Measurements from ENCODE around the gene MFSD6L.

Gene MFSD6L, protein sequence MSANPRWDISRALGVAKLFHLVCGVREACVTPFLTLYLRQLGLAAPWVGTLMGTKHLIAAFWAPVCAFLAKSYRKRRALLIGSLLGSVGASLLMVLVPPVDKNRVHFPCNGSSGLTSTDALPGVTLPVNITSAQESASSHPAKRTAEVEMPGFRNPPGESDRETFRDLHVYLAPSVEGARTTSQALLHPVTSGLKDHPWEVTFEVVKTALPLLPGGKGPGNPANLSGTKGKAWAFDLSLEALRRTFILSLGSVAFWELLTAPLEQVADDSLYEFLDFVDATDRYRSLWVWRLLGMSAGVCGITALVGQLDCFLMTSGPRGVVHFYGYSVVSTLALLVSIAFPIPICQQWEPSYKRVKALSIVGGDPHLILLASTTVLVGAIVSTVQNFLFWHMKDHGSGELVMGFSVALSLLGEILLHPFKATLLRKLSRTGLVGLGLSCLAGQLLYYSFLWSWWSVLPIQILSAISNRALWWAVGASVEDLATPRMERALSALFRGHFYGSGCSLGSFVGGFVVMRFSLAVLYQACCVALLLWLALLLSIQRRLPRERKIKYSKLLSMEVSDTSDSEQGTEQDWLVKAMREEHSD

DNA sequence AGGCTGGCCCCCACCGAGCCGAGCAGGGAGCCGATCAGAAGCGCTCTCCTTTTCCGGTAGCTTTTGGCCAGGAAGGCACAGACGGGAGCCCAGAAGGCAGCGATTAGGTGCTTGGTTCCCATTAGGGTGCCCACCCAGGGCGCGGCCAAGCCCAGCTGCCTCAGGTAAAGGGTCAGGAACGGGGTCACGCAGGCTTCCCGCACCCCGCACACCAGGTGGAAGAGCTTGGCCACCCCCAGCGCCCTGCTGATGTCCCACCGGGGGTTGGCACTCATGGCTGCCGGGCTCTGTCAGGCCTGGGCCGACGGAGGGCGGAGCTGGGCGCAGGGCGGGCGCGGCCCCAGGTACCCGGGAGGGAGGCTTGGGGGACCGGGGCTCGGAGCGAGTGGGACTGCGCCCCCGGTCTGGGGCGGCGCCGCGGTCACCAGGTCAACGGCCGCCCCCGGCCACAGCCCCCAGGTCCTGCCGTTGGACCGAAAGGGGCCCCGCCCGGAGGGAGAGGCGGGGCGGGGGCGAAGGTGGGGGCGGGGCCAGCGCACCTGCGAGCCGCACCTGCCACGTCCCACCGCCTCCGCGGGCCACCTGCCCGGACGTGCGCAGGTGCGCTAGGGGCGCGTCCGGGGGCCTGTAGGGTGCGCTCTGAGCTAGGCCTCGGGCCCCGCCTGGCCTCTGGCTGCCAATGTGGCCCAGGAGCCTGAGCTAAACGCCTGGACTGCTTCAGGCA lies at the start of gene MFSD6L:
TSS of gene MFSD6L (minus strand) at position 520 of the 724 bp plus-strand sequence. CDS start at position 275, 245 bp downstream.
- Histone ChIP-seq H3K4me3 (ENCODE audit: low read length) (peak within 1 kb of the TSS; percentile 42), H3K9ac (ENCODE audit: low read length) (peak within 1 kb of the TSS; percentile 89), H3K27me3 (ENCODE audit: control insufficient read depth, insufficient read depth, low read length) (no peaks in the 10 kb centered on the region), H3K4me1 (ENCODE audit: control insufficient read depth, insufficient read depth, low read length) (peaks cover 17% of the 10 kb centered on the region), H3K9me3 (ENCODE audit: control insufficient read depth, low read length) (no peaks in the 10 kb centered on the region), H3K36me3 (ENCODE audit: control insufficient read depth, insufficient read depth, low read length) (no peaks in the 10 kb centered on the region)

DNA sequence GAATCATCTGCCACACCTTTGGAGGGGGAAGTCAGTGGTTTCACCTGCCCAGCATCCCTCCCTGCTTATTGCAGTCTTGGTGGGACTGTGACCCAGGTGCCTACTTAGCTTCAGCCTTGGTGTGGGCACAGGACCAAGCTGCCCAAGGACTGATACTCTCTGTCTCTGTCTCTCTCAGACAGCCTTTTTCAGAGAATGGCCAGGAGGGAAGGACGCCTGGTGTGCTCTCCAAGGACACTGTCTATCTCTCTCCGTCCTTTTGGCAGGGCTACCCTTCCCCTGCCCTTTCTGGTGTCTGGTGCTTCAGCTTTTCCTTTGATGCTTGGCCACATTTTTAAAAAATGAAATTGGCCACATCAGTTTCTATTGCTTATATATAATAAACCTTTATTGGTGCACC lies 48.7 kb upstream of the MFSD6L start:
- Histone ChIP-seq H3K9ac (ENCODE audit: low read length) (no peak overlapping the region), H3K27me3 (ENCODE audit: control insufficient read depth, insufficient read depth, low read length) (no peaks in the 10 kb centered on the region), H3K4me3 (ENCODE audit: low read length) (no peak overlapping the region), H3K9me3 (ENCODE audit: control insufficient read depth, low read length) (no peaks in the 10 kb centered on the region), H3K36me3 (ENCODE audit: control insufficient read depth, insufficient read depth, low read length) (no peaks in the 10 kb centered on the region), H3K4me1 (ENCODE audit: control insufficient read depth, insufficient read depth, low read length) (peaks cover 8% of the 10 kb centered on the region)

DNA sequence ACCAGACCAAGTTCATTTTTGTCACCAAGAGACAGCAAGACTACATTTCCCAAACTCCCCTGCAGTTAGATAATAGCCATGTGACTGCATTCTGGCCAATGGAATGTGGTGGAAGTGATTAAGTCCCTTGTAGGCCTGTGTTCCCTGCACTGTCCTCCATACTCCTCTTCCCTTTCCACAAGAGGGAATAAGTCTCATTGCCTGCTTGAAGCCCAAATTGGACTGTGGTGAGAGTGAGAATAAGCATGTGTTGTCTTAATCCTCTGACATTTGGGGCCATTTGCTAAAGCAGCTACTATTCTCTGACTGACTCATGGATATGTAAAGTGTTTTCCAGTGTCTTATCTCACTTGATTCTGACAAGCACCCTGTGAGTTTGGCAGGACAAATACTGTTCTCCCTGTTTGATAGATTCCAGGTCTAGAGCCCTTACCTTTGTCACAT lies 47.6 kb upstream of the MFSD6L start:
- H3K4me1 ChIP-seq (ENCODE audit: control insufficient read depth, insufficient read depth, low read length) = peaks cover 8% of the 10 kb centered on the region

DNA sequence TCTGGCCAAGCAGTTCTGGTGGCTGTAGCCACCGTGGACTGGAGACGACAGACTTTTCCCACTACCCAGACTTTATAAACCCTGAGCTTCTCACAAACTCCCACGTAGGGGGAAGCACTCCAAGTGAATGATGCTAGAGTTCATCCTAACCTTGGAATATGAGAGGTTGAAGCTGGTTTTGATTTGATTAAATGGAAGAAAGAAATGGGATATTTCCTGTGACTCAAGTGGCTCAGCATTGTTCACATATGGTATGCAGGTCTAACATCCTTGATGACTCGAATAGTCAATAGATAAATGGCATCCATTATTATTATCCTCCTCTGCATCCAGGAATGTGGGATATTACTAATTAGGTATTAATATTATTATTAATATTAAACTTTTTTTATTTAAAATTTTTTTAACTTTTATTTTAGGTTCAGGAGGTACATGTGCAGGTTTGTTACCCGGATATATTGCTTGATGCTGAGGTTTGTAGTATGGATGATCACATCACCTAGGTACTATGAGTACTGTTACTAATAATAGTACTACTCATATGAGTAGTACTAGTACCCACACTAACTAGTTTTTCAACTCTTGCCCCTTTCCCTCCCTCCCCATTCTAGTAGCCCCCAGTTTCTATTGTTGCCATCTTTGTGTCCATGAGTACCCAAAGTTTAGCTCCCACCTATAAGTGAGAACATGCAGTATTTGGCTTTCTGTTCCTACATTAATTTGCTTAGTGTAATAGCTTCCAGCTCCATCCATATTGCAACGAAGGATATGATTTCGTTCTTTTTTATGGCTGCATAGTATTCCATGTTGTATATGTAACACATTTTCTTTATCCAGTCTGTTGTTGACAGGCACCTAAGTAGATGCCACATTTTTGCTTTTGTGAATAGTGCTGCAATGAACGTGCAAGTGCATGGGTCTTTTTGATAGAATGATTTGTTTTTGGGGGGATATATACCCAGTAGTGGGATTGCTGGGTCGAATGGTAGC lies 45.4 kb upstream of the MFSD6L start:
- no peak overlapping the region for H3K4me3 ChIP-seq (ENCODE audit: low read length)
- H3K27me3 ChIP-seq (ENCODE audit: control insufficient read depth, insufficient read depth, low read length) = no peaks in the 10 kb centered on the region
- peaks cover 8% of the 10 kb centered on the region for H3K4me1 ChIP-seq (ENCODE audit: control insufficient read depth, insufficient read depth, low read length)
- H3K9ac ChIP-seq (ENCODE audit: low read length) = no peak overlapping the region
- H3K9me3 ChIP-seq (ENCODE audit: control insufficient read depth, low read length) = no peaks in the 10 kb centered on the region
- H3K36me3 ChIP-seq (ENCODE audit: control insufficient read depth, insufficient read depth, low read length) = no peaks in the 10 kb centered on the region

More for the DNA sequence above, 47.6 kb upstream of the MFSD6L start:
- no peak overlapping the region for H3K4me3 ChIP-seq (ENCODE audit: low read length)
- no peaks in the 10 kb centered on the region for H3K36me3 ChIP-seq (ENCODE audit: control insufficient read depth, insufficient read depth, low read length)
- no peaks in the 10 kb centered on the region for H3K27me3 ChIP-seq (ENCODE audit: control insufficient read depth, insufficient read depth, low read length)
- no peaks in the 10 kb centered on the region for H3K9me3 ChIP-seq (ENCODE audit: control insufficient read depth, low read length)
- no peak overlapping the region for H3K9ac ChIP-seq (ENCODE audit: low read length)

DNA sequence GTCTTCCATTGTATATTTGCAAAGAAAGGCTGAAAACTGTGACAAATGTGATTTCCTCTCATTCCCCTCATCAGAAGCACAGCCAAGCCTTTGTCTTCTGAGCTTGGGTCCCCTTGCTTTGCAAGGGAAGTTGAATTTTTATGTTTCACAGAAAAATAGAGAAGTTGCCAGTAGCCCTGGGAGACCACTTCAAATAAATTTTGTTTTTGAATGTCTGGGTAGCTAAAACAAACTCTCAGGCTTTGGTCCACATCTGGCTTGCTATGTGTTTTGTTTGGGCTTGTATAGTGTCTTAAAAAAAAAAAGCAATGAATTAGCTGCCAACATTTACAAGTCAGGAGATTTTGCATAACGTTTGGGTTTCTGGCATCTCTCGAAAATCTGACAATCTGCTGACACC lies 44.2 kb upstream of the MFSD6L start:
- no peak overlapping the region for H3K4me3 ChIP-seq (ENCODE audit: low read length)
- no peak overlapping the region for H3K9ac ChIP-seq (ENCODE audit: low read length)
- H3K9me3 ChIP-seq (ENCODE audit: control insufficient read depth, low read length) = no peaks in the 10 kb centered on the region
- H3K4me1 ChIP-seq (ENCODE audit: control insufficient read depth, insufficient read depth, low read length) = peaks cover 8% of the 10 kb centered on the region
- no peaks in the 10 kb centered on the region for H3K36me3 ChIP-seq (ENCODE audit: control insufficient read depth, insufficient read depth, low read length)
- no peaks in the 10 kb centered on the region for H3K27me3 ChIP-seq (ENCODE audit: control insufficient read depth, insufficient read depth, low read length)

DNA sequence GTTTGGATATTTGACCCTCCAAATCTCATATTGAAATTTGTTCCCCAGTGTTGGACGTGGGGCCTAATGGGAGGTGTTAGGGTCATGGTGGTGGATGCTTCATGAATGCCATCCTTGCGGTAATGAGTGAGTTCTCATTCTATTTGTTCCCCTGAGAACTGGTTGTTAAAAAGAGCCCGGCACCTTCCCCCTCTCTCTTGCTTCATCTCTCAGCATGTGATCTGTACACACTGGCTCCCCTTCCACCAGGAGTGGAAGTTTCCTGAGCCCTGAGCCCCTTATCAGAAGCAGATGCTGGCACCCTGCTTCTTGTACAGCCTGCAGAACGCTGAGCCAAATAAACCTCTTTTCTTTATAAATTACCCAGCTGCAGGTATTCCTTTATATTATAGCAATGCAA lies 42.7 kb upstream of the MFSD6L start:
- Histone ChIP-seq H3K27me3 (ENCODE audit: control insufficient read depth, insufficient read depth, low read length) (peaks cover 4% of the 10 kb centered on the region), H3K4me3 (ENCODE audit: low read length) (no peak overlapping the region), H3K9me3 (ENCODE audit: control insufficient read depth, low read length) (no peaks in the 10 kb centered on the region), H3K36me3 (ENCODE audit: control insufficient read depth, insufficient read depth, low read length) (no peaks in the 10 kb centered on the region), H3K4me1 (ENCODE audit: control insufficient read depth, insufficient read depth, low read length) (peaks cover 2% of the 10 kb centered on the region), H3K9ac (ENCODE audit: low read length) (no peak overlapping the region)

DNA sequence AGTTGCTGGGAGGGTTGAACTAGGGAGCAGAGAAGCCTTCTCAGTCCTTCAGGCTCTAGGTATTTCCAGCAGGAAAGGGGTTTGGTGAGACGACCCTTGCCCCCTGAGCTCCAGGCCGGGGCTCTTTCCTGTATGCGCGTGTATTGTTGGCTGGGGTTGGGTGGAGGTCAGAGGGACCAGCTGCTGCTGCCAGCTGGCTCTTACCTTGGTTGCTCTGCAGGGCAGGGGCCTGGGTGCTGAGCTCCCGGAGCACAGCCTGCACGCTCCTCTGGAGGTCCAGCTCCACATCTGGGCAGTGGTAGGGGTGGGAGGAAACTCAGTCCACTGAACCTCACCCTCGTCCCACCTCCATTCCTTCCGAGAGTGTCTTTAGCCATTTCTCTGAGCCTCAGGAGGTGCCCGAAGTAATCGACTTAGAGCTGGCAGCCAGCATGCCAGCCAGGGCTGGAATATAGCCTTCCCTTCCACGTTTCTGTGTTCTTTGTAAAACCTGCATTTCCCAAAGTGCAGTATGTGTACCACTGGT lies 40.3 kb upstream of the MFSD6L start:
- no peaks in the 10 kb centered on the region for H3K4me1 ChIP-seq (ENCODE audit: control insufficient read depth, insufficient read depth, low read length)
- peaks cover 4% of the 10 kb centered on the region for H3K27me3 ChIP-seq (ENCODE audit: control insufficient read depth, insufficient read depth, low read length)
- H3K9ac ChIP-seq (ENCODE audit: low read length) = no peak overlapping the region
- no peak overlapping the region for H3K4me3 ChIP-seq (ENCODE audit: low read length)
- H3K36me3 ChIP-seq (ENCODE audit: control insufficient read depth, insufficient read depth, low read length) = no peaks in the 10 kb centered on the region
- H3K9me3 ChIP-seq (ENCODE audit: control insufficient read depth, low read length) = no peaks in the 10 kb centered on the region

DNA sequence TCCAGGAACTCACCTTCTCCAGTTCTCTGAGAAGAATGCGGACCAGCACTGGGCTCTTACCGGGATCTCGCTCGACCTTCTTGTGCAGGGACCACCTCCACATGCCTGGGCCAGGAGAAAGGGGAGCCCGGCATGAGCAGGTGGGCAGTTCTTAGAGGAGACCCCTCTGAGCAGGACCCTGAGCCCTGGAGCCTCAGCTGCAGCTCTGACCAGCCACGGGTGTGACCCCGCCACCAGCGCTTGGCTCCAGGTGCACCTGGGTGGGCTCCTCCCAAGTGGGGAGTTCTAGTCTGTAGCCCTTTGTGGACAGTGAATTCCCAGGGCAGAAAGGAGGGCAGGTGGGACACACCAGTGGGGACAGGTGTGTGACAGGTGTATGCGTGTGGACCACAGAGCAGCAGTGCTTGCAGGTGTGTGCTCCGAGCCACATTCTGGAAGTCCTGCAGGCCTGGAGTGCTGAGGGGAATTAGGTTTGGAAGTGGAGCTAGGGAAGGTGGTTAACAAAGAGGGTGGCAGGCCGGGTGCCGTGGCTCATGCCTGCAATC lies 39.5 kb upstream of the MFSD6L start:
- Histone ChIP-seq H3K27me3 (ENCODE audit: control insufficient read depth, insufficient read depth, low read length) (peaks cover 4% of the 10 kb centered on the region), H3K9ac (ENCODE audit: low read length) (no peak overlapping the region), H3K9me3 (ENCODE audit: control insufficient read depth, low read length) (no peaks in the 10 kb centered on the region), H3K4me3 (ENCODE audit: low read length) (no peak overlapping the region), H3K36me3 (ENCODE audit: control insufficient read depth, insufficient read depth, low read length) (no peaks in the 10 kb centered on the region), H3K4me1 (ENCODE audit: control insufficient read depth, insufficient read depth, low read length) (no peaks in the 10 kb centered on the region)

DNA sequence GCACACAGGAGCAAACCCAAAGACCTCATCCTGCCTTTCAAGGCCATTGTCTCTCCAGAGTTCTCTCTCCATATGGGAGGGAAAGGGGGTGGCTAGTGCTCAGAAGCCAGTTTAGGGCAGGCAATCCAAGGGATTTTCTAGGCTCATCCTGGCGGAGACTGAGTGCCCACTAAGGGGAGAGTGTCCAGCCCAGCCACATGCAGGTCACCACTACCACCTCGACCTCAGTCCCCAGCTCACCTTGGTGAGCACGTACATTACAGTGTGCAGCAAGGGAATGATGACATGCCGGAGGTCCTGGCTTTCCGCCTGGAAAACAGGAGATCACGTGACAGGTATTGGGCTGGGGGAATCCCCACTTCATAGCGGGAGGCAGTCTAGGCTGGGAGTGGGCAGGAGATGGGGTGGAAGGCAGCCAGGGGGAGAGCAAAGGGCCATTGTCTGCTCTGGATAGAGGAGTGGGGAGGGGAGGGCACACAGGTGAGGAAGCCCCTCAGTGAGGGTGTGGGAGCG lies 38.5 kb upstream of the MFSD6L start:
- no peaks in the 10 kb centered on the region for H3K36me3 ChIP-seq (ENCODE audit: control insufficient read depth, insufficient read depth, low read length)
- no peak overlapping the region for H3K9ac ChIP-seq (ENCODE audit: low read length)
- no peak overlapping the region for H3K4me3 ChIP-seq (ENCODE audit: low read length)
- peaks cover 4% of the 10 kb centered on the region for H3K27me3 ChIP-seq (ENCODE audit: control insufficient read depth, insufficient read depth, low read length)
- no peaks in the 10 kb centered on the region for H3K9me3 ChIP-seq (ENCODE audit: control insufficient read depth, low read length)
- H3K4me1 ChIP-seq (ENCODE audit: control insufficient read depth, insufficient read depth, low read length) = no peaks in the 10 kb centered on the region

DNA sequence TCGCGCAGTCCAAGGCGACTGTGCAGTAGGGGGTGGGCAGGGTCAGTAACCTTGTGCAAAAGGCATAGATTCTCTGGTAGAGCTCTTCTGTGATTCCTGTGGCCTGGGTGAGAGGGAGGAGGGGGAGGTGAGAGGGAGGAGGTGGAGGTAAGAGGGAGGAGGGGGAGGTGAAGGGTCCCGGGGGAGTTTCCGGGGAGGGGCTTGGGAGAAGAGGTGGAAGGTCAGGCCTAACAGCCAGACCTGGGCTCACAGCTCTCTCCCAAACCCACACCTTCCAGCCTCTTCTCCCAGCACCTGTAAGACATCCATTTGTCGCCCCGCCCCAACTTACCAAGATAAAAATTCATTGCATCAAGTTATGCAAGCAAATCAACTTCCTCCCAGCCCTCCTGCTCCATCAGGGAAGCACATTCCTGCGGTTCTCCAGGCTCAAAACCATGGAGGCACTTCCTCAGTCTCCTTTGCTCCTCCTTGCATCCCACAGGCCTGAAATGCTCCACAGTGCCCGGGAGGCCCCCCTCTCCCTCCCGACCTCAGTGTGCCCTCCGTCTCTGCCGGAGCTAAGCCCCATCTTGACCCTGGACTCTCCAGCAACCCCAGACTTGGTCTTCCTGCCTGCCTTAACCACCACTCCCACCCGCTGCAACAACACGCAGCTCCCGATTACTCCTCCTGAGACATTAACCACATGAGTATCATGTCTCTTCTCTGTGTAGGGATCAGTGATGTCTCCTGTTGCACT lies 37.8 kb upstream of the MFSD6L start:
- no peaks in the 10 kb centered on the region for H3K36me3 ChIP-seq (ENCODE audit: control insufficient read depth, insufficient read depth, low read length)
- peaks cover 4% of the 10 kb centered on the region for H3K27me3 ChIP-seq (ENCODE audit: control insufficient read depth, insufficient read depth, low read length)
- H3K4me1 ChIP-seq (ENCODE audit: control insufficient read depth, insufficient read depth, low read length) = no peaks in the 10 kb centered on the region
- H3K9me3 ChIP-seq (ENCODE audit: control insufficient read depth, low read length) = no peaks in the 10 kb centered on the region
- H3K4me3 ChIP-seq (ENCODE audit: low read length) = no peak overlapping the region
- H3K9ac ChIP-seq (ENCODE audit: low read length) = no peak overlapping the region

Data from mucosa of stomach (tissue), 1 donor.